HTERT RPE-1 (cell line): ENCODE results near the gene GPRC5C.
"Not testable (repeated sequence)": the region's sequence is repeated elsewhere in the genome, so short reads cannot be mapped to it uniquely, and the experiment has no call there.

Experiments used
- in situ Hi-C: fragments of 300-500 bp; cut with MboI; formaldehyde crosslinking; loops from 4 replicates; pipeline ENCODE4 v1.14.3; 2020; ENCODE audit warnings: low sequenced_read_pairs

GPRC5C gene

GRCh38 chr17:74466828-74467184, 34.9 kb downstream of the GPRC5C start:
- in situ Hi-C loops, result no loop called here

- in situ Hi-C loops, result no loop called here
These were observed 35.5 kb downstream of the GPRC5C start for GRCh38 chr17:74467221-74467951.

DNA sequence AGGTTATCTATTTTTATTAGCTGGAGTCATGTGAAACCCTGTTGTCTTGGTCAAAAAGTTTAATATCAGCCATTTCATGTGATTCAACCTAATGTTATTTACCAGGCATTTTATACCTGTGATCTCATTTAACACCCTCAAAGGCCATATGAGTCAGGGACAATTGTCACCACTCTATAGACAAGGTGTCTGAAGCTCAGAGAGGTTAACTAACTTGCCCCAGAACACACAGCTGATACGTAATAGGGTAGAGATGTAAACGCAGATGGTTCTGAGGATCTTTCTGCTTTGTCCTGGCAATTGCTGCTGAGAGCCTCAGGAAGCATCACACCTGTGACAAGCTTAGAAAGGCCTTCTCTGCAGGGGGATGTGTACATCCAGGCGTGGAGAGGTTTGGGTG, 39.5 kb downstream of the GPRC5C start:
- in situ Hi-C loops, result no loop called here

DNA sequence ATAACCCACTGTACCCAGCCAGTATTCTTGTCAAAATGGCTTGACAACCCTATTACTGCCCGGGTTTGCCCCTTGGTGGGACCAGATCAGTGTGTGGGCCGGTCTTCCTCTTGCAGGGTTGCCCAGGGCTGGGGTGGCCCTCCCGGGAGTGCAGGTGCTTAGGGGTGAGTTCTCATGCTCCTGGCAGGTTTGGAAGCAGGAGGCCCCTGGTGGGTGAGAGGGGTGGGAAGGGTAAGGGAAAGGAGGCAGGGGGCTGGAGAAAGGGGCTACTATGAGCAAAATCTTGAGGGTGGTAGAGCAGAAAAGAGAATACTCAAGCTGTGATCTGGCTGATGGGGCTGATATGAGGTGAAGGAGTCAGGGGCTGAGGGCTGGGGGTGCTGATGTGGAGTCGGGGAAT, 41.0 kb downstream of the GPRC5C start:
- in situ Hi-C loops, result no loop called here

GRCh38 chr17:74473294-74473693, 41.4 kb downstream of the GPRC5C start:
- in situ Hi-C loops, result no loop called here

DNA sequence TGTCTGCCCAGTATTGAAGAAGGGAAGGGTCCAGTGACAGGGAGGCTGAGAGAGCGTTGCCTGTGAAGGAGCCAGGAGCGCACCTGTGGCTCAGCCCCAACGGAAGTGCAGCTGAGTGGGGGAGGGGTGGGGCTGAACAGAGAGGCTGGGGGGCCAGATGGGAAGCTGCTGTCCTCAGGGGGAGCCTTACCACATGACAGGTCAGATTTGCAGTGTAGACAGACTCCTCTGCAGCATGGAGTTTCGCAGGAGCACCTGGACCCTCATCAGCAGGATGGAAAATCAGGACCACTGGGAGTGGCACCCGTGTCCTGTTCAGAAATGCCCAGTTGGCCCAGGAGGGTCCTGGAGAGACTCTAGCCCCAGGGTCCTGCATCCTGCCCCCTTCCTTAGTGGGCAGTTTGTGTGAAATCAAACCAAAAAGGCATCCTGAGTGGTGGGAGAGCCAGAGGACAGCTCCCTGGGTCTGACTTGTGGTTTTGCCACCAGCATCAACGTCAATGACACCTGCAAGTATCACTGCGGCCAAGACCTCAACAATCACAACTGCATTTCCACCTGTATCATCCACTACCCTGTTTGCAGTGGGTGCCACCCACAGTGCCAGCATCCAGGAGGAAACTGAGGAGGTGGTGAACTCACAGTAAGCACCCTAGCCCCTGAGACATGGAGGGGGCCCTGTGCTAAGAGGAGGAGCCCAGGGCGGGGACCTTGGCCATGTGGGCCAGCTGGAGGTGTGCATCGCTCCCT, 42.3 kb downstream of the GPRC5C start:
- in situ Hi-C loops, result no loop called here

- in situ Hi-C loops, result no loop called here
These were observed 43.3 kb downstream of the GPRC5C start for GRCh38 chr17:74475189-74475588.

DNA sequence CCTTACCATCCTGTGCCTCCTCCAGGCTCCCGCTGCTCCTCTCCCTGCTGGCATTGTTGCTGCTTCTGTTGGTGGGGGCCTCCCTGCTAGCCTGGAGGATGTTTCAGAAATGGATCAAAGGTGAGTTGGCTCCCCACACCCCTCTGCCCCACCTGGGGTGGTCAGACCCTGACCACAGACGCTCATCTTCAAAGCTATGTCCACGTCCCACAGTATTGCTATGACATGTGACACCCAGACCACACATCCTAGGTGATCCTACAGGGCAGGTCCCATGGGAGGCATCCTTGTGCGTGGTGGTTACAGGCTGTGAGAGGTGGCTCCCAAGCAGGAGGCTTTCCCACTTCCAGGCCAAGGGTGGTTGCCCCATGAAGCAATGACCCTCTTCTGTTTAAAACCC, 45.5 kb downstream of the GPRC5C start:
- in situ Hi-C loops, result no loop called here

DNA sequence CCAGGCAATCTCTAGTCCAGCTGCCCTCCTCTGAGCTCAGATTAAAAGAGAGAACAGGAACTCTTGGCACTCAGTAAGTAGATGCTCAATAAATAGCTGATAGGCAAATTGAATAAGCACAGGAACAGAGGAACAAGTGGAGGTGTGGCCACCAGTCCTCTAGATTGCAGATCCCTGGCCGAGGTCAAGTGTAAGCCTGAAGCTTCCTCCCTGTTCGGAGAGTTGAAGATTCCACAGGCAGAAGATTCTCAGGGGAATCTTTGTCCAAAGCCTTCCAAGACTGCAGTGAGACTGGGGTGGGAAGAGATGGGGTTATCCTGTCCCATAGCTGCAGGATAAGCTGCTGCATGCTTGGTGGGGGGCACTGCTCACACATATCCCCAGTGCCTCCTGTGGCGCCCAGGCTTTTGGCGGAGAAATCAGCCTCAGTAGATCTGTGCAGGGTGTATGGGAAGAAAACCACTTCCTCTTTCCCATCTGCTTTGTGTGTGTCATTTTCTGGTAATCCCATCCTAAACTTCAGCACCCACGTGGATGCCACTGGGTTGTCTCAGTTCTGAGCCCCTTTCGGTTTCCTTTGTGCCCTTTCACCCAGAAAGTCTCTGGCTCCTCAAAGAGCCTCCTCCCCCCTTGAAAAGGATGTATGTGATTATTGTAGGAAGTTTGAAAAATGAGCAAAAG, 46.7 kb downstream of the GPRC5C start:
- in situ Hi-C loops, result no loop called here

DNA sequence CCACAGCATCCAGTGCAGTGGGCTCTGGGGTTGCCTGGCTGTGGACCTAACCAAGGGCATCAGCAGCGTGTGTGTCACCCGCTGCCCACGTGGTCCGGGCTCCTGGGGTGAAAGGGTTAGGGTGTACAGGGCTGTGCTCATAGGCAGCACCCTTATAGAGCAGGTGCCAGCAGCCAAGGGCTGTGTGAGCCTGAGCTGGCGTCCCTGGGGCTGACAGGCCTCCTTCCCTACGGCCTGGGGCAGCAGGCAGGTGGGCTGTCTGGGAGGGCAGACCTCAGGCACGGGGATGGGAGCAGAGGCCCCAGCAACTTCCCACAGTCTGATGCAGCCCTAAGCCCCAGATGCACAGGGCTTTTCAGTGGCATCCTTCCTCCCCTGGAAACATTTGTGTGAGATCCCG, 48.4 kb downstream of the GPRC5C start:
- in situ Hi-C loops, result no loop called here

DNA sequence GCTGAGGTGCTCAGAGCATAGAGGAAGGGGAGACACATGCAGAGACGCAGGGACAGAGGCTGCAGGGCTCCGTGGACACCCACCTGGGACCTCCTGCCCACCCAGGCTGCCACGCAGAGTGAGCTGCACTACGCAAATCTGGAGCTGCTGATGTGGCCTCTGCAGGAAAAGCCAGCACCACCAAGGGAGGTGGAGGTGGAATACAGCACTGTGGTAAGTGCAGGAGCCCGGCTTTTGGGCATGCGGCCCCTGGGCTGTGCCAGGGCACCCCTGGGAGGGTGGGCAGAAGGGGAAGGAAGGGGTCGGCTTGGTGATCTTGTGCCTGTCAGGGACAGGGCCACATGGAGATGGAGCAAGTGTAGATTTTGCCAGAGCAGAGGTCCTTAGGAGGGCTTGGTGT, 49.7 kb downstream of the GPRC5C start:
- in situ Hi-C loops, result no loop called here

GRCh38 chr17:74484066-74484465, 52.2 kb downstream of the GPRC5C start:
- in situ Hi-C loops, result no loop called here

DNA sequence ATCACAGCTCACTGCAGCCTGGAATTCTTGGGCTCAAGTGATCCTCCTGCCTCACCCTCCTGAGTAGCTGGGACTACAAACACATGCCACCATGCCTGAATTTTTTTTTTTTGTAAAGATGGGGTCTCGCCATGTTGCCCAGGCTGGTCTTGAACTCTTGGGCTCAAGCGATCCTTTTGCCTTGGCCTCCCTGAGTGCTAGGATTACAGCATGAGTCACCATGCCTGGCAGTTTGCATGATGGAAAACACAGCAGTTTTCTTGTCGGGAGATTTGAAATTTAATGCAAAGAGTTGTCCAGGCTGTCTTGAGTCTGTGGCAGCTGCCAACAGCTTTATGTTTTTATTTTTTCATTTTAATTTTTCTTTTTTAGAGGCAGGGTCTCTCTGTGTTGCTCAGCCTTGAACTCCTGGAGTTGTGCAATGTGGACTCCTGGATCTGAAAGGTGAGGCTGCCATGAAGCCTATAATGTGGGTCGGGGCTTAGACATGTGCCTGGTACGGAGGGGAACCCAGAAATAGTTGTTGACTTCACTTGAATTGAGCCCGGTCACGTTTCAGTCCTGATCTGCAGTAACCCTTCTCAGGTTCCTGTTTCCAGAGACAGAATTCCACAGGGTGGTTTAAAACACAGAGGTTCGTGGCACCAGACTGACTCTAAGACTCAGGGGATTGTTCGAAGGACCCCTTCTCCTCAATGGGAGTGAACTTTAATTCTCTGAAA, 53.3 kb downstream of the GPRC5C start:
- in situ Hi-C loops, result no loop called here

- in situ Hi-C loops, result no loop called here
These were observed 54.0 kb downstream of the GPRC5C start for GRCh38 chr17:74485841-74486240.

DNA sequence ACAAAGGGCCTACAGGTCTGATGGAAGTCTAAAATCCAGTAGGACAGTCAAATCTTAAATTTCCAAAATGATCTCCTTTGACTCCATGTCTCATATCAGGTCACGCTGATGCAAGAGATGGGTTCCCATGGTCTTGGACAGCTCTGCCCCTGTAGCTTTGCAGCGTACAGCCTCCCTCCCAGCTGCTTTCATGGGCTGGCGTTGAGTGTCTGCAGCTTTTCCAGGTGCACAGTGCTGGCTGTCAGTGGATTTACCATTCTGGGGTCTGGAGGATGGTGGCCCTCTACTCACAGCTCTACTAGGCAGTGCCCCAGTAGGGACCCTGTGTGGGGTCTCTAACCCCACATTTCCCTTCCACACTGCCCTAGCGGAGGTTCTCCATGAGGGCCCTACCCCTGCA, 56.4 kb downstream of the GPRC5C start:
- in situ Hi-C loops, result not testable (repeated sequence)

GRCh38 chr17:74490716-74491115, 58.8 kb downstream of the GPRC5C start:
- in situ Hi-C loops, result no loop called here

DNA sequence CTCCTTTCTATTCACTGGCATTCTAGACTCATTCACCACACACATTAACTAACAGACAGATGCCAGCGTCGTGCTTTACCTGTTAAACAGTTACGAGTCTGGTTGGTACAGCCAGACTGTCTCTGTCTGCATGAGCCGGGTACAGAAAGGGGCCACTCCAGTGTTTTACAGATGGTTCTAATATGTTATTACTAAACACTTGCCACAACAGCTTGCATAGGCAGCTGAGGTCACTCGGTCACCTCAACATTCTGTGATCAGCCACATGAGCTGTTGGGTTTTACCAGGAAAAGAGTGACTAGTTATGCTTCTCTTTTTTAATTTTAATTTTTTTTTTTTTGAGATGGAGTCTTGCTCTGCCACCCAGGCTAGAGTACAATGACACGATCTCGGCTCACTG, 59.7 kb downstream of the GPRC5C start:
- in situ Hi-C loops, result no loop called here

GRCh38 chr17:74493331-74493833, 61.5 kb downstream of the GPRC5C start:
- in situ Hi-C loops, result no loop called here
